Thyroid gland (tissue), 4 donors: ENCODE data around the gene PELI2.

ENCODE experiments used
- POLR2A ChIP-seq, 2 donors: fragments of 450-650 bp; IDR thresholded peaks; one replicate each; pipeline ENCODE4 v1.6.1; 2017; ENCODE audit warnings: antibody characterized with exemption in 2 of 2, mild to moderate bottlenecking in 2 of 2, moderate library complexity in 1 of 2
- TF ChIP-seq, protein P1 (sequence below), 6 experiments: fragments of 200-600 bp in 3 of 6; fragments of 450-650 bp in 3 of 6; sonication (generic) in 3 of 6; IDR thresholded peaks; one replicate each; pipeline ENCODE4 v1.5.1; 2016 to 2019; ENCODE audit warnings: antibody characterized with exemption in 6 of 6, mild to moderate bottlenecking in 2 of 6, inconsistent platforms in 1 of 6, moderate library complexity in 1 of 6

DNA sequence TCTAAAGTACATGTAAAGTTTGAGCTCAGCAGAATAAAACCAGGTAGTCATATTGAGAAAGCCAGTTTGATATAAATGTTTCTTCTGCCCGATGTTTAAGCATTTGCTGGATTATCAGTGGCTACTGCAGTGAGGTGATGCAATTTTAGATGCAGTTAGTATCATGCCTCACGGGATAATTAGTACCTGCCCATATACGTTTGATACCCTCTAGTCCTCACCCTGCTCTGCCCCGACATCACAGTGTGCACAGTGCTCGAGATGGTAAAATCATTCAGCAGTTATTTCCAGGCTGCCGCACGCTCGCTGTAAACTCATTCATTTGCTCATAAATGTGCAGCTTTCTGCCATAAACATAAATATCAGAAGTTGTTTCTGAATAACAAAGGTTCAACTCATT, 152.7 kb downstream of the PELI2 start:
- TF ChIP-seq, protein P1, sequence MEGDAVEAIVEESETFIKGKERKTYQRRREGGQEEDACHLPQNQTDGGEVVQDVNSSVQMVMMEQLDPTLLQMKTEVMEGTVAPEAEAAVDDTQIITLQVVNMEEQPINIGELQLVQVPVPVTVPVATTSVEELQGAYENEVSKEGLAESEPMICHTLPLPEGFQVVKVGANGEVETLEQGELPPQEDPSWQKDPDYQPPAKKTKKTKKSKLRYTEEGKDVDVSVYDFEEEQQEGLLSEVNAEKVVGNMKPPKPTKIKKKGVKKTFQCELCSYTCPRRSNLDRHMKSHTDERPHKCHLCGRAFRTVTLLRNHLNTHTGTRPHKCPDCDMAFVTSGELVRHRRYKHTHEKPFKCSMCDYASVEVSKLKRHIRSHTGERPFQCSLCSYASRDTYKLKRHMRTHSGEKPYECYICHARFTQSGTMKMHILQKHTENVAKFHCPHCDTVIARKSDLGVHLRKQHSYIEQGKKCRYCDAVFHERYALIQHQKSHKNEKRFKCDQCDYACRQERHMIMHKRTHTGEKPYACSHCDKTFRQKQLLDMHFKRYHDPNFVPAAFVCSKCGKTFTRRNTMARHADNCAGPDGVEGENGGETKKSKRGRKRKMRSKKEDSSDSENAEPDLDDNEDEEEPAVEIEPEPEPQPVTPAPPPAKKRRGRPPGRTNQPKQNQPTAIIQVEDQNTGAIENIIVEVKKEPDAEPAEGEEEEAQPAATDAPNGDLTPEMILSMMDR (IDR thresholded peaks at IDR 0.05), result no peak
- TF ChIP-seq POLR2A (IDR thresholded peaks at IDR 0.05), result no peak
